Activated T-cell treated with anti-CD3 and anti-CD28 coated beads for 1 hour (primary cell): Measurements from ENCODE around the gene DNTT.

ENCODE experiments used
- DNase-seq: peaks from one replicate; pipeline ENCODE4 v3.0.0-alpha.2; 2020; ENCODE audit warnings: low read depth

The DNTT gene

GRCh38 chr10:96309628-96310320, 5.5 kb downstream of the DNTT start:
- no peak for DNase-seq

- no peak for DNase-seq
Measured at GRCh38 chr10:96310321-96310669, 6.1 kb downstream of the DNTT start.

GRCh38 chr10:96311180-96311715, 7.0 kb downstream of the DNTT start:
- DNase-seq = no peak

- no peak for DNase-seq
Measured at GRCh38 chr10:96313344-96313743, 9.1 kb downstream of the DNTT start.

- no peak for DNase-seq
Measured at GRCh38 chr10:96317067-96317833, 13.0 kb downstream of the DNTT start.

GRCh38 chr10:96319754-96320474, 15.7 kb downstream of the DNTT start:
- DNase-seq = no peak

- no peak for DNase-seq
Measured at GRCh38 chr10:96321822-96322221, 17.6 kb downstream of the DNTT start.

- no peak for DNase-seq
Measured at GRCh38 chr10:96322275-96322674, 18.0 kb downstream of the DNTT start.

GRCh38 chr10:96324447-96324846, 20.2 kb downstream of the DNTT start:
- DNase-seq = no peak

GRCh38 chr10:96325719-96326373, 21.6 kb downstream of the DNTT start:
- DNase-seq = no peak

- DNase-seq = no peak
Measured at GRCh38 chr10:96327462-96327861, 23.2 kb downstream of the DNTT start.

GRCh38 chr10:96333101-96333500, 28.9 kb downstream of the DNTT start:
- no peak for DNase-seq

GRCh38 chr10:96334616-96335526, 30.6 kb downstream of the DNTT start:
- no peak for DNase-seq

GRCh38 chr10:96337106-96337505, 32.9 kb downstream of the DNTT start:
- DNase-seq = no peak

- no peak for DNase-seq
Measured at GRCh38 chr10:96338279-96338925, 34.2 kb downstream of the DNTT start.

GRCh38 chr10:96339383-96339782, 35.1 kb downstream of the DNTT start:
- no peak for DNase-seq

GRCh38 chr10:96339956-96340904, 36.0 kb downstream of the DNTT start:
- DNase-seq = peak; percentile 35

- no peak for DNase-seq
Measured at GRCh38 chr10:96341219-96342182, 37.3 kb downstream of the DNTT start.
